ENCODE measurements around the gene KAZN. TPM values are rescaled to one million over a fixed set of nuclear protein-coding genes. Genes with fewer than 3 reads are reported as not detected.

KAZN gene
- total RNA-seq, 1 donor from 2014 or later, result 1.1 TPM

DNA sequence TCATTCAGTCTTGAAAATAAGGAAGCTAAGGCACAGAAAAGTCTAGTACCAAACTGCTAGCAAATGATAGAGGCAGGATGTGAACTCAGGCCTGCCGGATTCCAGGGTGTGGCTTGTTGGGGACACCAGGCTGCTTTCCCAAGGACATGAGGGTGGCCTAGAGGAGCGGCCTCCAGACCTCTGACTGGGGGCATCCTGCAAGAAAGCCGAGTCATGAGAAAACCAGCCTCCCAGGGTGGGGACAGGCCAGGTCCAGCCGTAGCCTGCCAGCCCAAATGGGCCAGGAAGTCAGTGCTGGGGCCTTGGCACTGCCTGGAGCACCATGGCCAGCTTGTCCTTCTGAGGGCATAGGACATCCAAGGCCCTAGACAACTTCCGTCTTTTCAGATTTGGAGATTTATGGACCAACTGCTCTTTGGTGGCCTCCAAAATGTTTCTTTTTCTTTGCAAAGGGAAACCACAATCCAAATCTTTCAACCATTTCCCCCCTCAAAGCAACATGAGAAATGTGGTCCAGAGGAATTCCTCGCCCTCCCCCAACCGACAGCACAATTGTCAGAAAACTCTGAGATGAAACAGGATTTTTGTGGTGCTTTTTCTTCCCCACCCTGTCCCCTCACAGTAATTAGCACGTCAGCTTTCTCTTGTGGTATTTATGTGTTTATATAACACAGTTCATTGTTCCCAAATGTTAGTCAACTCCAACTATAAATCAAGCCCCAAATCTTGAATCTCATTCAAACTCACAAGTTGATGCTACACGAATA, 212.3 kb downstream of the KAZN start:
- DNase-seq, result no peak
- Mint-ChIP-seq H3K36me3 (ENCODE audit: low read depth) (no peaks in the 10 kb centered on the region), H3K4me1 (no peaks in the 10 kb centered on the region), H3K27ac (no peak overlapping the region), H3K27me3 (no peaks in the 10 kb centered on the region), H3K4me3 (no peak overlapping the region), H3K9me3 (peaks cover 12% of the 10 kb centered on the region)
- intact Hi-C loops (cut with micrococcal nuclease), result no loop called here

DNA sequence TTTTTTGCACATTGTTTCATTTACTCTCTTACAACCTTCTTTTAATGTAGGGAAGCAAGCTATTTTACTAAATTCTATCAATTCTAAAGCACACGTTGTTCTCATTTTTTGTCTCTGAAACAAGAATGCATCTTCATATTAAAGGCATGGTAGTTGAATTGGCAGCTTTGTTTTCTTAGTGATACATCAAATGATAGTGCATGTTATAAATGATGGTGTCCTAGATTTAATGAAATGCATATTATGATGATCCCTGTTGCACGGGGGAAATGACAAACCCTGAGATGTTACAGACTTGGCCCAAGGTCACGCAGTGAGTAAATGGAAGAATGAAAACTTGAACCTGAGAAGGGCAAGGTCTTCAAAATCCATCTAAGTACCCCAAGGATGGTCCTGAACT, 213.1 kb downstream of the KAZN start:
- H3K4me3 Mint-ChIP-seq, result no peak overlapping the region
- no peaks in the 10 kb centered on the region for H3K27me3 Mint-ChIP-seq
- DNase-seq, result no peak
- no peaks in the 10 kb centered on the region for H3K36me3 Mint-ChIP-seq (ENCODE audit: low read depth)
- no peak overlapping the region for H3K27ac Mint-ChIP-seq
- intact Hi-C loops (cut with micrococcal nuclease), result no loop called here
- no peaks in the 10 kb centered on the region for H3K4me1 Mint-ChIP-seq
- peaks cover 11% of the 10 kb centered on the region for H3K9me3 Mint-ChIP-seq

DNA sequence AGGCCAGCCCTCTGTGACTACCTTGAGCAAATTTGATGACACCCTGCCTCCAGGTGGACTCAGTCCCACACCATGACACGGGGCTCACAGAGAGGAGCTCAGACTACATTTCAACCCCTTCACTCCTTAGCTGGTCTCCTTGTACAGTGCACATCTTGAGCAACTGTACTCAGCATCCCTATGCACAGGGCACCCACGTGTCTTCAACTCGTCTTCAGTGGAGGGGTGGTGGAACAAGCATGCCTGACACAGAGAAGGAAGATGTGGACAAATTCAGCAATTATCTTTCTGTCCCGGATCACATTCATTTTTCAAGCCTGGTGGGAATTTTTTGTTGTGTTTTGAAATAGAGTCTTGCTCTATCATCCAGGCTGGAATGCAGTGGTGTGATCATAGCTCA, 213.7 kb downstream of the KAZN start:
- H3K4me3 Mint-ChIP-seq, result no peak overlapping the region
- no peaks in the 10 kb centered on the region for H3K36me3 Mint-ChIP-seq (ENCODE audit: low read depth)
- DNase-seq, result no peak
- H3K9me3 Mint-ChIP-seq, result peaks cover 9% of the 10 kb centered on the region
- intact Hi-C loops (cut with micrococcal nuclease), result no loop called here
- no peaks in the 10 kb centered on the region for H3K4me1 Mint-ChIP-seq
- no peaks in the 10 kb centered on the region for H3K27me3 Mint-ChIP-seq
- no peak overlapping the region for H3K27ac Mint-ChIP-seq

DNA sequence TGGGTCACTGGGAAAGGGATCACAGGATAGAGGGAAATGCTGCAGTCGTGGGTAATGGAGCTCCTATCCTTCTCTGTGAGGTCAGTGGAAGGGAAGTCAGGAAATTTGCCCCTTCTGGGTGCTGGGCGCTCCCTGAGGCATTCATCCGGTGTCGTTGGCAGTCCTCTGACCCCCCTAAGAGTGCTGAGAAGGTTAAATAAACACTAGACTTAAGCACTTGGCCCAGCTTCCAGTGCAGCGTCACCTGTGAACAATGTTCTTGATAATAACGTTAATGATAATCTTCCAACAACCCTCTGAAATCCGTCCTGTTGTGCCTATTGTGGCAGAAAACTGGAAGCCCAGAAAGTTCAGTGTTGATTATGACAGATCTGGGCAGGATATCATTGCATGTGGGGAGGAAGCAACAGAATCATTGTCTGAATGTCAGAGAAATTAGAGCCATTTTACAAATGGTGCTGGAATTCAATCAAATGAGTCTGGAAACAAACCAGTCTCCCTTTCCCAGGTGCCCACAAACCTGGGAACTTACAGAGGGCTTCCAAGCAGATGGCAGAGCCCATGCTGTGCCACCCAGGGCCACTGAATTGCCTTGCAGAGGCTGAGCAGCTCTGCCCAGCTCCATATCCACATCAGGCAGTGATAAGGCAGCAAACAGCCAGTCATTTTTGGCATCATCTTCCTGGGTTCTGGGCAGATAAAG, 216.8 kb downstream of the KAZN start:
- no peaks in the 10 kb centered on the region for H3K36me3 Mint-ChIP-seq (ENCODE audit: low read depth)

DNA sequence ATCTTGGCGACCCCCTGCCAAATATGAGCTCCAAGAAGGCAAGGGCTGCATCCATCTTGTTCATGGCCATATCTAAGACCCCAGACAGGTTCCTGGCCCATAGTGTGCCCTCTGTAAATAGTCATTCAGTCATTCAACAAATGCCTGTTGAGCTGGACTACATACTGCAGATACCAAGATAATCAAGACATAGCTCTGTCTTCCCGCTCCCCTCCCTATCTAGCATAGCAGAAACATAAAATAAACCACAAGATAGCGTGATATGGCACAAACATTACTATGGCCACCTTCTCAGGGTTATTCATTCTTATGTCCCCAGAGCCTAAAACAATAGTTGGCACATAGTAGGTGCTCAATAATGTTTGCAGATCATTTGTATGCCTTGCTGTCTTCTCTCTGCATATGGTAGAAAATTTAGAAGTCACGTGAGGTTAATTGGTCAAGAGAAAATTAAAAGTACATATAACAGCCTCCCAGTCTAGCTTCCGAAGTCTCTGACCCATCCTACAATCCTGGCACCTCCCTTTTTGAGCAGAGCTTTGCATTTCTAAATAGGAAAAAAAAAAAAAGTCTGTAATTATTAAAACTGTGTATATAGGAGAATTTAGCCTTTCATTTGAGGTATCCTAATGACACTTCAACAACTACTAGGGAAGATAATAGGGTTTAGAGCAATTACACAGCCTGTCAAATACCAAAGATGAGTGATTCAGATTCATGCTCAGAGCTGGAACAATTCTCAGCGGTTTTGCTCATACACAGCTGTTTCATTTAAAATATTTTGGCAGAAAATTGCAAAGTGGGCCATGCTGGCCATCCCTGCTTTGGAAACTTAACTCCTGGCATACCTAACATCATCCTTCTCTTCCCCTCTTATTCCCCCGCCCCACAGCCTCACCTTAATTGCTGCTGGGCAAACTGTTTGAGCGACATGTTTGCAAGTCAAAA, 219.0 kb downstream of the KAZN start:
- Mint-ChIP-seq H3K9me3 (no peaks in the 10 kb centered on the region), H3K36me3 (ENCODE audit: low read depth) (no peaks in the 10 kb centered on the region), H3K4me1 (no peaks in the 10 kb centered on the region), H3K4me3 (no peak overlapping the region), H3K27me3 (no peaks in the 10 kb centered on the region), H3K27ac (no peak overlapping the region)
- intact Hi-C loops (cut with micrococcal nuclease), result no loop called here
- DNase-seq, result no peak

More for the DNA sequence above, 216.8 kb downstream of the KAZN start:
- Mint-ChIP-seq H3K27ac (no peak overlapping the region), H3K4me1 (no peaks in the 10 kb centered on the region), H3K27me3 (no peaks in the 10 kb centered on the region), H3K9me3 (peaks cover under 1% of the 10 kb centered on the region), H3K4me3 (no peak overlapping the region)
- intact Hi-C loops (cut with micrococcal nuclease), result no loop called here
- no peak for DNase-seq

DNA sequence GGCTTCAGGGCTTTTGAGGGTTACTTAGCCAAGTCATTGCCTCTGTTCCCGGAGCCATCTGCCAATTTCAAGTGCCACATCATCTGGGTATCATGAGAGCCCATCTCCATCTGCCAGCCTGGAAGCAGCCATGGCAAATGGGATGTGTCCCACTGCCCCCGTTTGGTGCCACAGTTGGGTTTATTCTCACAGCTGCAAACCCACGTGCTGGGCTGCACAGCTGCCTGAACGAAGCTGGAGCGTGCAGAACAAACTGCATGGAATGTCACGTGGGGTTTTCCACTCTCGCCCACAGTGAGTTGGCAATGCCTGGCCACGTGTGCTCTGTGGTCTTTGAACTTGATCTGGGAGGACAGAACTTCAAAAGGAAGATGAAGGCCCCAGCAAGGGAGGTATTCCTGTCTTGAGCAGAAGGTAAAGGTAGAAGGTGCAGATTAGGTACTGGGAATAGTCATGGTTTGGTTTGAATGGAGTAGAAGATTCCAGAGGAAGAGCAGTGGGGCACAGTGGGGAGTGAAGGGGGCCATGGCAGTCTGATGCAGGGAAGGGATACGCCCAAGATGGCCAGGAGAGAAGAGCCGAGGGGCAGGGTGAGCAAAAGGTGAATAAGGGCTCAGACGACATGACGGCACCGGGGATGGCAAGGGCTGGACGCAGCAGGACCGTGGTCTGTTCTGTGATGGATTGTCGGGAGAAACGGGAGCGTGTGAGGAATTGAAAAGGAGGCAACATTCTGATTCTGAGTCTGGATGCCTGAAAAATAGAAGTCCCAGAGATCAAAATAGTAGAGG, 222.0 kb downstream of the KAZN start:
- Mint-ChIP-seq H3K27me3 (no peaks in the 10 kb centered on the region), H3K4me1 (no peaks in the 10 kb centered on the region), H3K9me3 (no peaks in the 10 kb centered on the region), H3K36me3 (ENCODE audit: low read depth) (no peaks in the 10 kb centered on the region), H3K27ac (no peak overlapping the region), H3K4me3 (no peak overlapping the region)
- DNase-seq, result no peak
- intact Hi-C loops (cut with micrococcal nuclease), result no loop called here

DNA sequence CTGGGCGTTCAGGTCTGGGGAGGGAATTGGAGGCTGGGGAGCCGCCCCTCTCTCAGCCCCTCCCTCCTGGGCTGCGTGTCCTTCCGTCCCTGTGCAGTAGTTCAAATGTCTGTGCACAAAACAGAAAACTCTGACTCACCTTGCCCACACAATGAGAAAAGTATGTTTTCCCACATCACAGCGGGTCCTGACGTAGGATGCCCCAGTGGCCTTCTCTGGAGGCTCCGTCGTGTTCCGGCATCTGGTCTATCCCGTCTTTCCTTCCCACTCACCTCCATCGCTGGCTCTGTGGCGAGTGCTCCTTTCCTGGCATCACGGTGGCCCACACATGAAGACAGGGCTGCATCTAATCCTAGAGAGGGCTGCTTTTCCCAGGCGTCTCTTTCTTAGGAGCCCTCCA, 224.0 kb downstream of the KAZN start:
- no peaks in the 10 kb centered on the region for H3K4me1 Mint-ChIP-seq
- no peak for DNase-seq
- no peaks in the 10 kb centered on the region for H3K27me3 Mint-ChIP-seq
- intact Hi-C loops (cut with micrococcal nuclease), result no loop called here
- no peak overlapping the region for H3K4me3 Mint-ChIP-seq
- no peak overlapping the region for H3K27ac Mint-ChIP-seq
- no peaks in the 10 kb centered on the region for H3K36me3 Mint-ChIP-seq (ENCODE audit: low read depth)
- H3K9me3 Mint-ChIP-seq, result no peaks in the 10 kb centered on the region

DNA sequence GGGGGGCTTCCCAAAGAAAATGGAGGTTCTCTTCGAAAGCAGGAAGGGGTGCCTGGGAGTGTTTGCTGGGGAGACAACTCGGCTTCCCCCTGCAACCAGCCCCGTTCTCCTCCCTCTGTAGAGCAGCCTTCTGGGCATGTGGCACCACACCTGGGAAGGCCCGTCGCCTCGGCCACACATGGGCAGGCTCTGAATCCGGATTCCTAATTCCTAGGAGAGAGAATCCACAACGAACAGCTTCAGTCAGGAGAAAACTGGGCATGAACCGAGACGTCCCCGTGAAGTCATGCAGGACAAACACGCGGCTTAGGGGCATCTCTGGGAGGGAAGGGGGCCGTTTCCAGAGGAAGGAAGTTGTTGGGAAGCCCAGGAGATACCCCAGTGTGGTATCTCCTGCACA, 224.5 kb downstream of the KAZN start:
- no peaks in the 10 kb centered on the region for H3K27me3 Mint-ChIP-seq
- no peak overlapping the region for H3K4me3 Mint-ChIP-seq
- no peak overlapping the region for H3K27ac Mint-ChIP-seq
- no peaks in the 10 kb centered on the region for H3K4me1 Mint-ChIP-seq
- no peak for DNase-seq
- H3K36me3 Mint-ChIP-seq (ENCODE audit: low read depth), result no peaks in the 10 kb centered on the region
- intact Hi-C loops (cut with micrococcal nuclease), result no loop called here
- H3K9me3 Mint-ChIP-seq, result no peaks in the 10 kb centered on the region

DNA sequence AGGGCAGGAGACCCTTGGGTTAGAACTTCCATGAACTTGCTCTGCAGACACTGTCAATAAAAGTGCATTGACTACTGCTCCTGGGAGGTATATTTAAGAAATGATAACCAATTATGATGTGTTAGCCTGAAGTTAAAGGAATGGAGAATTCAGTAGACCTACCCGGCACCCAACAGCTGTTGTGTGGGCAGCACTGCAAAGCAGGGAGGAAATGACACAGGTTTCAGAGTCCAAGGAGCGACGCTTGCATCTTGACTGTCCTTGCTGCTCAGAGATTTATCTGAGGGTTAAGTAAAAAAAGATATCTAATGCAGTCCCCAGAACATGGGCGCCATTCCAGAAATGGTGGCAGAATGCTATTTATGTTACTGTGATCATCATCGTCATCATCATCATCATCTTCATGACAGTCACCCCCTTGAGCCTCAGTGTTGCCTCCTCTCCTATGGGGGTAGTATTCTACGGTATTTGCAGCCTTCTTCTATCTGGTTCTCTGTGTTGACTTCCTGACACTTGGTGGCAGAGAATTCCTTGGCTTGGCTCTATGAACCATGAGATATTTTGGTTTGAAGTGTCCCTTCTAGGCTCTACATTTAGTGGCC, 225.9 kb downstream of the KAZN start:
- no peak overlapping the region for H3K4me3 Mint-ChIP-seq
- H3K27ac Mint-ChIP-seq, result no peak overlapping the region
- DNase-seq, result no peak
- H3K27me3 Mint-ChIP-seq, result no peaks in the 10 kb centered on the region
- no peaks in the 10 kb centered on the region for H3K4me1 Mint-ChIP-seq
- H3K36me3 Mint-ChIP-seq (ENCODE audit: low read depth), result no peaks in the 10 kb centered on the region
- intact Hi-C loops (cut with micrococcal nuclease), result no loop called here
- no peaks in the 10 kb centered on the region for H3K9me3 Mint-ChIP-seq

DNA sequence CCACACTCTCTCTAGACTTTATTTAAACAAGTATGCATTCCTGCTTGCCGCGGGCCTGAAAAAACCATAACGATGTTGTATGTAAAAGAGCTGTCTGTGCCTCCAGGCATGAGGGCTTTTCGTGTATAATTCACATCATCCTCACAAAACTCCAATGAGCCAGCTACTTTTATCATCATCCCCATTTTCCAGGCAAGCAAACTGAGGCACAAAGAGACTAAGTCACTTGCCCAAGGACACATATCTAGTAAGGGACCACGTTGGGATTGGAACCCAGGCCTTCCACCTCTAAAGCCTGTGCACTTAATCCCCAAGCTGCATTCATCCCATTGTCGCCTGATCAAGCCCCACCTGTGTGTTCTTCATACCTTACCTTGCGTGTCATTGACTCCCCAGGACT, 226.9 kb downstream of the KAZN start:
- no peak overlapping the region for H3K27ac Mint-ChIP-seq
- intact Hi-C loops (cut with micrococcal nuclease), result no loop called here
- H3K4me3 Mint-ChIP-seq, result no peak overlapping the region
- H3K27me3 Mint-ChIP-seq, result no peaks in the 10 kb centered on the region
- no peaks in the 10 kb centered on the region for H3K36me3 Mint-ChIP-seq (ENCODE audit: low read depth)
- no peaks in the 10 kb centered on the region for H3K4me1 Mint-ChIP-seq
- DNase-seq, result no peak
- H3K9me3 Mint-ChIP-seq, result no peaks in the 10 kb centered on the region

DNA sequence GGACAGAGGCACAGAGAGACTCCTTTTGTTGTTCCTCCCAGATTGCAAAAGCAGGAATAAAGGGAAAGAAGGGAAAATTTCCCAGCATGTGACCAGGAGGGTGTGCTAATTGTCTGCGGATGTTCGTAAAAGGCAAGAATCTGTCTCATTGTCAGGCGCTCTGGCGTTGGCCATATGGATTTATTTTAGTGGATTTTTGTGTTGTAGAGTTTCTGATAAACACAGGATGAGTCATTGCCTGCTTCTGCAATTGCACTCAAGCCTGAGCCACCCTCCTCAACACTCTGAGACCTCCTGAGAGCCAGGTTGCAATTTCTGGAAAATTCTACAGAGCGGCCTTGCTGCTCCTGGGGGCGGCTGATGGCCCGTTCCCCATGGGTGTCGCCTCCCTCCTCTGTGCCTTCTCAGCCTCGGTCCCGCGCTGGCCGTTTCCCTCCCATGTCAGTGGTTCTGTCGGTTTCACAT, 227.7 kb downstream of the KAZN start:
- intact Hi-C loops (cut with micrococcal nuclease), result no loop called here
- no peaks in the 10 kb centered on the region for H3K36me3 Mint-ChIP-seq (ENCODE audit: low read depth)
- no peaks in the 10 kb centered on the region for H3K4me1 Mint-ChIP-seq
- no peak overlapping the region for H3K4me3 Mint-ChIP-seq
- H3K27me3 Mint-ChIP-seq, result no peaks in the 10 kb centered on the region
- H3K27ac Mint-ChIP-seq, result no peak overlapping the region
- DNase-seq, result no peak
- H3K9me3 Mint-ChIP-seq, result no peaks in the 10 kb centered on the region

DNA sequence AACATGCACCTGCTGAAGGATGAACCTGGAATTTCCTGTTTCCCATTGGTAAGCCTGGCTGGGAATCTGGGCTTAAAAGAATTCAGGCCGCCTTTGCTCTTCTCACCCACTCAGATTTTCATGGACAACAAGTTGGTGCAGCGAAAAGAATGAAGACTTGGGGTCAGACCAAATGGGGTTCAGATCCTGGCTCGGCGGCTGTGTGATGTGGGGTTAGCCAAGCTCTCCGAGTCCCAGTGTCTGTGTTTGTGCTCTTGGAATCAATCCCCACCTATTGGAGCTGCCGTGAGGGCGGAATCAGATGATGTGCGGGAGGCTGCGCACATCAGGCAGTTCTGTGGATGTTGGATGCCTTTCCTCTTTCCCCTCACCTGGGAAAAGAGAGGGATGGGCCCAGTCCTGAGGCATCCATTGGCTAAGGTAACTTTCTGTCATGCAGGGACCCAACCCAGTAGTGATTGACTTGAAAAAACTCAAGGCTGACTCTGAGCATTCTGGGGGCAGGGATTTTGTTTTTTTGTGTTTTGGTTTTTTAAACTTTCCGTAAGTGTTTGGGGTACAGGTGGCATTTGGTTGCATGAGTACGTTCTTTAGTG, 228.3 kb downstream of the KAZN start:
- H3K4me1 Mint-ChIP-seq, result no peaks in the 10 kb centered on the region
- no peaks in the 10 kb centered on the region for H3K36me3 Mint-ChIP-seq (ENCODE audit: low read depth)
- no peak overlapping the region for H3K4me3 Mint-ChIP-seq
- H3K27ac Mint-ChIP-seq, result no peak overlapping the region
- intact Hi-C loops (cut with micrococcal nuclease), result no loop called here
- no peaks in the 10 kb centered on the region for H3K9me3 Mint-ChIP-seq
- no peaks in the 10 kb centered on the region for H3K27me3 Mint-ChIP-seq
- DNase-seq, result no peak

DNA sequence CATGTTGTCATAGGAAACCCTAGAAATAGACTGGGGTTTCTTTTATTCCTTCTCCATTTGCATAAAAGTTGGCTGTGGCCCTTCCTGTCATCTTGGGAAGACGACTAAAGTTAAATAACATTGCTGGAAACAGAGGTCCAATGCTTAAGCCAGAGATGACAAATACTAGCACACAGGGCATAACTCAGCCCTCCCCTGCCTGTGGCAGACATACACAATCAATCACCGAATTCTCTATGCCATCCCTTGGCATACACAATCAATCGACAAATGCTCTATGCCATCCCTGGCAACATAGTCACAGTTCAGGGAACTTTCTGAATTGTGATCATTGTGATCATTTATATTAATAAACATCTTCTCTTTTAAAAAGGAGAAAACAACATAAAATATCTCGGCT, 229.4 kb downstream of the KAZN start:
- Mint-ChIP-seq H3K27me3 (no peaks in the 10 kb centered on the region), H3K4me3 (no peak overlapping the region), H3K4me1 (no peaks in the 10 kb centered on the region), H3K27ac (no peak overlapping the region), H3K36me3 (ENCODE audit: low read depth) (no peaks in the 10 kb centered on the region), H3K9me3 (no peaks in the 10 kb centered on the region)
- DNase-seq, result no peak
- intact Hi-C loops (cut with micrococcal nuclease), result no loop called here

All from activated CD4-positive, alpha-beta T cell treated with anti-CD3 and anti-CD28 coated beads, Interleukin-2, amount 10 ng/mL, durations not matched to agents 24 days and 14 days (primary cell).